Naive thymus-derived CD8-positive, alpha-beta T cell (primary cell): ENCODE data around the gene KCTD14. TPM values are rescaled to one million over a fixed set of nuclear protein-coding genes. Genes with fewer than 3 reads are reported as not detected.
"Not testable (repeated sequence)": the region's sequence is repeated elsewhere in the genome, so short reads cannot be mapped to it uniquely, and the experiment has no call there.

Experiments
- ATAC-seq, 2 donors: fragments of 150-1000 bp; cut with Tn5 transposase in 1 of 2; sonication (Bioruptor Pico), chemical (Tn5 transposase) in 1 of 2; 1 replicate in 1 of 2; 2 replicates in 1 of 2; pipeline ENCODE4 v1.10.0; 2021; ENCODE audit warnings: mild to moderate bottlenecking in 2 of 2, moderate library complexity in 2 of 2
- POLR2A ChIA-PET: fragments of 350-600 bp; sonication (Branson Sonifier 250); formaldehyde crosslinking; loops from one replicate; lab custom pipeline; 2021; ENCODE audit warnings: antibody characterized with exemption; lab: Charles Lee
- DNase-seq, 10 donors: peaks; one replicate each; pipeline versions ENCODE4 v3.0.0 to v3.0.0-alpha.2; 2020 to 2022
- H3K27ac Mint-ChIP-seq, 10 donors: one replicate each; pipeline ENCODE4 v1.8.0; 2020 to 2022; ENCODE audit warnings: mild to moderate bottlenecking in 10 of 10, mixed read lengths in 10 of 10, moderate library complexity in 4 of 10, inconsistent platforms in 1 of 10
- H3K27me3 Mint-ChIP-seq, 5 donors: one replicate each; pipeline ENCODE4 v1.8.0; 2021 to 2022; ENCODE audit warnings: mixed read lengths in 5 of 5
- H3K36me3 Mint-ChIP-seq, 3 donors: one replicate each; pipeline ENCODE4 v1.8.0; 2020 to 2022; ENCODE audit warnings: mixed read lengths in 3 of 3, mild to moderate bottlenecking in 2 of 3, inconsistent platforms in 1 of 3
- H3K4me1 Mint-ChIP-seq, 4 donors: one replicate each; pipeline ENCODE4 v1.8.0; 2021 to 2022; ENCODE audit warnings: mixed read lengths in 4 of 4
- H3K4me3 Mint-ChIP-seq, 10 donors: one replicate each; pipeline ENCODE4 v1.8.0; 2020 to 2022; ENCODE audit warnings: mild to moderate bottlenecking in 10 of 10, mixed read lengths in 10 of 10, moderate library complexity in 6 of 10, inconsistent platforms in 1 of 10
- H3K9me3 Mint-ChIP-seq, 9 donors: one replicate each; pipeline ENCODE4 v1.8.0; 2020 to 2022; ENCODE audit warnings: mixed read lengths in 9 of 9, mild to moderate bottlenecking in 3 of 9, inconsistent platforms in 1 of 9, moderate library complexity in 1 of 9
- polyA plus RNA-seq, 3 donors: library from polyadenylated mRNA; unstranded; fragments of 300-500 nt; fragmentation: Illumina TruSeq; gene quantifications; one replicate each; pipeline ENCODE4 v1.2.3, GENCODE V29; 2021
- total RNA-seq, 8 experiments: library from RNA in 2 of 8; stranded (reverse) in 2 of 8; gene quantifications; one replicate each; pipeline ENCODE4 v1.2.3 and lab custom pipeline; 2021 to 2026

Gene KCTD14
- total and polyA plus RNA-seq, 5 experiments from 2014 or later = 0.13 to 0.36 (median 0.33) TPM; not detected in 2

DNA sequence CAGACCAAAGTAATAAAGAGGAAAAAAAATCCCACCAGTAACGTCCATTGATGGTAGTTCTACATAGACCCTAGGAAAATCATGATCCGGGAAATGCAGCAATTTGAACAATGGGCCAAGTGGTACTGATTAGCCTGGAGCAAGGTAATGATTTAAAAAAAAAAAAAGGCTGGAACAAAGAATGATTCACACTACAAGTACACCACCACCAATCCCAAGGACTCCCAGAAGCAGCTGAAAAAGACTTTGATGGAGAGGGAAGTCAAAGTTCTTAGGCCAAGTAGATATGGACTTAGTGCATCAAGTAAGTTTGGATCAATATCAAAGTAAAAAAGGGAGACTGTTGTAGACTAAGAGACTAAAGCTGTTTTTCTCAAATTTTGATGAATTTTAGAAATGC, 11.8 kb downstream of the KCTD14 start:
- H3K9me3 Mint-ChIP-seq = no peaks in the 10 kb centered on the region
- no peak overlapping the region for H3K27ac Mint-ChIP-seq
- no peak for ATAC-seq
- POLR2A ChIA-PET = no interaction called here
- no peak for DNase-seq
- H3K4me1 Mint-ChIP-seq = no peaks in the 10 kb centered on the region
- H3K27me3 Mint-ChIP-seq = peaks cover 0 to 2% (median 0%) of the 10 kb centered on the region in 5 donors
- no peak overlapping the region for H3K4me3 Mint-ChIP-seq
- no peaks in the 10 kb centered on the region for H3K36me3 Mint-ChIP-seq

DNA sequence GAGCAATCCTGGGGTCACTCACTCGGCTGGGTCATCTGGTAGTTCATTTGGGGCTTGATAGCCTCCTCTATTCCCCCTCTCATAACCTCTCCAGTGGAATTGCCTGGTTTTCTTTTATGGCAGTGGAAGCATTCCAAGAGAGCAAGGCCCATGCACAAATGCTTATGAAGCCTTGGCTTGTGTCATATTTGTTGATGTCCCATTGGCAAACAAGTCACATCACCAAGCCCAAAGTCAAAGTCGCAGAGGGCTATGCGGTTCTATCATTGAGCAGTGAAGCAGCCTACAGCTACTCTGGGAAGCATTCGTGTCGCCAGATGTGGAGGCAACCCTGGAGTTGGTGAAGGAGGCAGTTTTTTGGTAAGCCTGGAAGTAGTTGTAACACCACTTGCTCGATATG, 12.3 kb downstream of the KCTD14 start:
- POLR2A ChIA-PET = no interaction called here
- H3K4me1 Mint-ChIP-seq = no peaks in the 10 kb centered on the region
- ATAC-seq (no peak), DNase-seq (no peak)
- H3K27me3 Mint-ChIP-seq = peaks cover 0 to 2% (median 0%) of the 10 kb centered on the region in 5 donors
- H3K4me3 Mint-ChIP-seq = no peak overlapping the region
- H3K9me3 Mint-ChIP-seq = no peaks in the 10 kb centered on the region
- no peak overlapping the region for H3K27ac Mint-ChIP-seq
- no peaks in the 10 kb centered on the region for H3K36me3 Mint-ChIP-seq

DNA sequence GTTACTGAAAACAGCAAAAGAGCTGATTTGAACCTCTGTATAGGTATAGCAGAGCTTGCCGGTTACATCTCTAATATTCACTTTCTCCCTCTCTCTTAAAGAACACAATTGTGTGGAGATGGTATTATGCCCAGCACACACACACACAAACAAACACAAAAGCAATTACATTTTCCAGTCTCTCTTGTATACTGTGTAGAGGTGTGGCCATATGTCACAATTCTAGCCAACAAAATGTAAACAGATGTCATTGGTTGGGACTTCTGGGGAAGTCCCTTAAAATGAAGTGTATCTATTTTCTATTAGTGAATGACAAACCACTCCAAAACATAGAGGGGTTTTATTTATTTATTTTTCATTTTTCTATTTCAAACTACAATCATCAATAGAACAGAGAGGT, 12.8 kb downstream of the KCTD14 start:
- DNase-seq (no peak), ATAC-seq (no peak)
- Mint-ChIP-seq H3K36me3 (no peaks in the 10 kb centered on the region), H3K4me3 (no peak overlapping the region), H3K27ac (no peak overlapping the region), H3K9me3 (no peaks in the 10 kb centered on the region), H3K4me1 (no peaks in the 10 kb centered on the region), H3K27me3 (peaks cover 0 to 2% (median 0%) of the 10 kb centered on the region in 5 donors)
- POLR2A ChIA-PET = no interaction called here

DNA sequence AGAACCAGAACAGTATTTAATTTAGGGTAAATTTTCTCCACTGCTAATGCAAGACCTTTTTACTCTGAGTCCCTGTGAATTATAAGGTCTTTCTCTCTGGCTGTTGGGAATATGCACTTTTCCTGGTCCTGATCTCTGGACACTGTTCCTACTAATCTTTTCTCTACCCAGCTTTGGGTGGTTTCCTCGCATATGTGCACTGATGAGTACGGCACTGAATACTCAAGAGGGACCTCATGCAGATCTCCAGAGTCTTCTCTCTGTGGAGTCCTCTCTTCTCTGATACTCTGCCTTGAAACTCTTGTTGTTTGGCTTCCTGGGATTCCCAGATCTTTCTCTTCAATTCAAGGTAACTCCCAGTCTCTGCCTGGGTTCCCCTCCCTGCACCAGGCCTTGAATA, 14.0 kb downstream of the KCTD14 start:
- H3K27ac Mint-ChIP-seq = peak overlapping the region in 1 of 10 donors; percentile 72

DNA sequence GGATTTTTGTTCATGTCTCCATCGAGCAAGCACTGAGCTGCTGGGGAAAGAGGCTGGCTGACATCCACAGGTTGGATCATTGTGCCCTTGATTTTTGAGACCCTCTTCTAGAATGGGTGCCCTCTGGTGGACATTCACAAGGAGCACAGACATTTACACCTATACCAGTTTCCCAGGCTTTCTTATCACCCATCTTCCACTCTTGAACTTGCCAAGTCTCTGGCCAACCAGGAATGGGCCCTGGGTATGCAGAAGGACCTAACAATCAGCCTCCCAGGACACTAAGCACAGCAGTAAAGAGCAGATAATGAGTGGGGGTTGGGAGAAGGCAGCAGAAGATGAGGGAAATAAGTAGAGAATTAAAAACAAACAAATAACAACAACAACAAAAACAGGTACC, 22.9 kb downstream of the KCTD14 start:
- ATAC-seq (peak; percentile 80 to 91), DNase-seq (peak in 9 of 10 donors; percentile 4 to 66 (median 36))
- peaks cover 4 to 21% (median 11%) of the 10 kb centered on the region in 4 donors for H3K4me1 Mint-ChIP-seq
- H3K4me3 Mint-ChIP-seq = peak overlapping the region in 1 of 10 donors; percentile 15
- no peaks in the 10 kb centered on the region for H3K9me3 Mint-ChIP-seq
- peak overlapping the region in 2 of 10 donors; percentile 15 to 60 for H3K27ac Mint-ChIP-seq
- H3K27me3 Mint-ChIP-seq = peaks cover 0 to 3% (median 0%) of the 10 kb centered on the region in 5 donors
- POLR2A ChIA-PET = no interaction called here
- H3K36me3 Mint-ChIP-seq = no peaks in the 10 kb centered on the region

More for the DNA sequence above, 14.0 kb downstream of the KCTD14 start:
- no peaks in the 10 kb centered on the region for H3K9me3 Mint-ChIP-seq
- POLR2A ChIA-PET = interaction anchor here (0.6 kb wide), 1 partner anchor 16 kb away, joined by 4 read pairs; no protein-coding TSS in a partner anchor
- ATAC-seq (no peak), DNase-seq (no peak)
- H3K4me1 Mint-ChIP-seq = no peaks in the 10 kb centered on the region
- H3K27me3 Mint-ChIP-seq = peaks cover 0 to 2% (median 0%) of the 10 kb centered on the region in 5 donors
- no peaks in the 10 kb centered on the region for H3K36me3 Mint-ChIP-seq
- no peak overlapping the region for H3K4me3 Mint-ChIP-seq

DNA sequence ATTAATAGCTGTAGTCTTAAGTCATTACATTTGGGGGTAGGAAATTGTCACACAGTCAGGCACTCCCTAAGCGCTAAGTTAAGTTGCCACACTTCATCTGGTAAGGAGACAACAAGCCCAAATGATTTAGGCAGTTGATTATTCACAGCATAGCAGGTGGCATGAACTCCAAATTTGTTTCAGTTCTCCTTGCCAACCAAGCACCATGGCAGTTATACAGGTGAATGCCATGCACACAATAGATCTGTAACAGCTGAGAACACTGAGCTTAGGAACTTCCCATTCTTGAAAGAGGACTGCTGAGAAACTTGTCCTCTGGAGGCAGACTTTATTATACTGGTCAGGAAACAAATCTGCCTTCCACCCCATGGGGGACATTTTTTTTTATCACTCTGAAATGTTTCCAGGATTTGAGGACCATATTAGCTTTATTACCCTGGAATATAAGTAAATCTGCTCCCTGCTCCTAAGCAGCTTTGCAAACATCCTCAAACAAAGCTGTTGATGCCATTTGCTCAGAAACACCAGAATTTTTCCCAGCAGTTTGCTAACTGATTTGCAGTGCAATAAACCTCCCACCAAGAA, 23.5 kb downstream of the KCTD14 start:
- no peaks in the 10 kb centered on the region for H3K9me3 Mint-ChIP-seq
- ATAC-seq (no peak), DNase-seq (no peak)
- H3K4me3 Mint-ChIP-seq = no peak overlapping the region
- POLR2A ChIA-PET = interaction anchor here (0.6 kb wide), 1 partner anchor 80 kb away, joined by 3 read pairs; no protein-coding TSS in a partner anchor
- peaks cover 4 to 27% (median 14%) of the 10 kb centered on the region in 4 donors for H3K4me1 Mint-ChIP-seq
- H3K27me3 Mint-ChIP-seq = peaks cover 0 to 3% (median 0%) of the 10 kb centered on the region in 5 donors
- no peak overlapping the region for H3K27ac Mint-ChIP-seq
- no peaks in the 10 kb centered on the region for H3K36me3 Mint-ChIP-seq

DNA sequence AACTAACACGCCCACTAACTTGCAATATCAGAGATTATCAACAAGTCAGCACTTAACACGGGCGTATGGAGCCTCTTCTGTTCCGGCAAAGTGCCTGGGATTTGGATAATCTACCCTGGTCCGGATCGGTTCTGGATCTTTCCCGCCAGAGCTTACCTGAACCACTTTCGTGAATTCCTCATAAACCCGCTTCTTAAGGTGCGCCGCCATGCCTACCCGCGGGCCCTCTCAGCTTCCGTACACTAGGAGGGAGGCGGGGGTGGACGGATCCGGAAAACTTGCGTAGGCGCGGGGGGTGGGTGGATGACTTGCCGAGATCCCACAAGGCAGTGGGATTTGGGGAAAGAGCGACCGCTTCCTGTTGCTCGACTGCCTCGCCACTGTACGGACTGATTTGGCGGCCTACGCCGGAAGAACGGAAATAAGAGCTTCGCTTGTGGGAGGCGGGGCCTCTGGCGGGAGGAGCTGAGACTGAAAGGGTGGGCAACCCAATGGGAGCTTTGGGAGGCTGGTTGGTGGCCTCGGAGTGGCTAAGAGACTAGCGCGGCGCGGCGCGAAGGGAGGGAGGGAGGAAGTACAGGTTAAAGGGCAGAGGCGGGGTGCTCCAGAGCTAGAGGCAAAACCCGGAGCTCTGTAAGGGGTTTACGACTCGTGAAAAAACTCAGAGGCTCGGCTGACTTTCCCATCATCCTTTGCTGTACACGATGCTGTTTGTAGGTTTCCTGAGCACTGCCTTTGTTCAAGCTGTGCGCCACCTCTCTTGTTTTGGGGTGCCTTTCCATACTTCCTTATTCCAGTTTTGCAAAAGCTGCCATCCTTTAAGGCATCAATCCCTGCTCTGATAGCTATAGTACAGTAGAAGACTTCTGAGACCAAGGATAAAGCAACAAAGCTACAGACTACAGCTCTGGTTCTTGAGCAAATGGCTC, 28.4 kb downstream of the KCTD14 start, which contains the start of gene INTS4:
Gene INTS4, minus strand, starts transcription at position 235 of the 929 bp plus-strand sequence. Its CDS starts 25 bp downstream, at position 210.
- H3K9me3 Mint-ChIP-seq = no peaks in the 10 kb centered on the region
- ATAC-seq (peak; percentile 96), DNase-seq (peak; percentile 89 to 99 (median 97))
- peaks cover 8 to 45% (median 32%) of the 10 kb centered on the region in 4 donors for H3K4me1 Mint-ChIP-seq
- H3K27me3 Mint-ChIP-seq = no peaks in the 10 kb centered on the region
- POLR2A ChIA-PET = interaction anchor here (0.6 to 2.7 kb wide), 14 partner anchors 9 to 583 kb away, joined by 3 to 35 read pairs (median 3); partner anchors contain the start of genes ALG8, AQP11, CLNS1A and NDUFC2
- H3K4me3 Mint-ChIP-seq = peak within 1 kb of the TSS; percentile 90 to 97 (median 94)
- peaks cover 0 to 23% (median 0%) of the 10 kb centered on the region in 3 donors for H3K36me3 Mint-ChIP-seq
- H3K27ac Mint-ChIP-seq = peak within 1 kb of the TSS; percentile 92 to 99 (median 98)

DNA sequence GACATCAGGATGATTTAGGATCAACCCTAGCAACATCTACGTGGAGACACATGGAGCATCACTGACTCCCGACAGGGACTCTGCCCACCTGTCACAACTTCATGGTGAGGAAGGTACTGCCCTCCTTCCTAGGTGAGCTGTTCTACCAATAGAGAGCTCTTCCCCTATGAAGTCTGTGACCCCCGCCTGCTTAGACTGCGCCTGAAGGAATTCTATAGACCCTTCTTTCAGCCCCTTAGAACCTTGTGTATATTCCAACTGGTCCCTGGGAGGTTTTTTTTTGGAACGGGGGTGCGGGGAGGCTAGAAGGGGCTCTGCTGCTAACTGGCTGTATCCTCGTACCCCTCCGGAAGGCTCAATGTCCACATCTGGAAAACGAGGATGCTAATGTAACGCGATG, 29.2 kb downstream of the KCTD14 start:
- Mint-ChIP-seq H3K36me3 (peaks cover 0 to 30% (median 0%) of the 10 kb centered on the region in 3 donors), H3K27me3 (no peaks in the 10 kb centered on the region), H3K27ac (peak overlapping the region; percentile 92 to 99 (median 98)), H3K4me1 (peaks cover 8 to 37% (median 32%) of the 10 kb centered on the region in 4 donors), H3K9me3 (no peaks in the 10 kb centered on the region), H3K4me3 (peak overlapping the region; percentile 90 to 97 (median 94))
- ATAC-seq = no peak
- peak in 3 of 10 donors; percentile 1 to 6 (median 1) for DNase-seq
- POLR2A ChIA-PET = interaction anchor here (1.1 to 2.7 kb wide), 8 partner anchors 10 to 404 kb away, joined by 3 to 35 read pairs (median 6); partner anchors contain the start of genes ALG8, AQP11, CLNS1A and NDUFC2

DNA sequence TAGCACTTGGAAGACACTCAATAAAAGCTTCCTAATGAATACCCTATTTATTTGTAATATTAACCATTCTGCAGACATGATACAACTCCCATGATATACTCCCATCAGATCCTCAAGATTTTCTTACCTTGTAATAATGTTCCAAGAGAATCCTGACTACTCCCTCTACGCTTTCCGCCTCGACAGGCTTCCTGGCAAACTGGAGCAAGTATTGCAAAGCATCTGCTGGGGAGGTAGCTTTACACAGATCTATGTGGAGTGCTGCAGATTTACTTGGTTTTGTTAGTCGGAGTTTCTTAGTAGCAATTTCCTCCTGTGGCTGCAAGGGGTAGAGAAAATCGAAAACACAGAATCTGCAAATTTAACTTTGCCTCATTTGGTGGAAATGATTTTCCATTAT, 32.1 kb downstream of the KCTD14 start:
- no peak for ATAC-seq
- Mint-ChIP-seq H3K4me3 (no peak overlapping the region), H3K27me3 (no peaks in the 10 kb centered on the region)

DNA sequence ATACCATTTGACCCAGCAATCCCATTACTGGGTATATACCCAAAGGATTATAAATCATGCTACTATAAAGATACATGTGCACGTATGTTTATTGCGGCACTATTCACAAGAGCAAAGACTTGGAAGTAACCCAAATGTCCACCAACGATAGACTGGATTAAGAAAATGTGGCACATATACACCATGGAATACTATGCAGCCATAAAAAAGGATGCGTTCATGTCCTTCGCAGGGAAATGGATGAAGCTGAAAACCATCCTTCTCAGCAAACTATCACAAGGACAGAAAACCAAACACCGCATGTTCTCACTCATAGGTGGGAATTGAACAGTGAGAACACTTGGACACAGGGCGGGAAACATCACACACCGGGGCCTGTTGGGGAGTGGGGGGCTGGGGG, 36.6 kb downstream of the KCTD14 start:
- not testable (repeated sequence) for ATAC-seq, H3K9me3 Mint-ChIP-seq, H3K4me3 Mint-ChIP-seq, H3K27ac Mint-ChIP-seq, H3K27me3 Mint-ChIP-seq, DNase-seq
- Mint-ChIP-seq H3K36me3 (peaks cover 7 to 89% (median 37%) of the 10 kb centered on the region in 3 donors), H3K4me1 (peaks cover 9 to 44% (median 22%) of the 10 kb centered on the region in 4 donors)
- POLR2A ChIA-PET = interaction anchor here (0.7 kb wide), 1 partner anchor 8 kb away, joined by 3 read pairs; no protein-coding TSS in a partner anchor

More for the DNA sequence above, 32.1 kb downstream of the KCTD14 start:
- Mint-ChIP-seq H3K36me3 (peaks cover 7 to 59% (median 11%) of the 10 kb centered on the region in 3 donors), H3K9me3 (no peaks in the 10 kb centered on the region), H3K27ac (no peak overlapping the region), H3K4me1 (peaks cover 10 to 44% (median 41%) of the 10 kb centered on the region in 4 donors)
- POLR2A ChIA-PET = no interaction called here
- no peak for DNase-seq

DNA sequence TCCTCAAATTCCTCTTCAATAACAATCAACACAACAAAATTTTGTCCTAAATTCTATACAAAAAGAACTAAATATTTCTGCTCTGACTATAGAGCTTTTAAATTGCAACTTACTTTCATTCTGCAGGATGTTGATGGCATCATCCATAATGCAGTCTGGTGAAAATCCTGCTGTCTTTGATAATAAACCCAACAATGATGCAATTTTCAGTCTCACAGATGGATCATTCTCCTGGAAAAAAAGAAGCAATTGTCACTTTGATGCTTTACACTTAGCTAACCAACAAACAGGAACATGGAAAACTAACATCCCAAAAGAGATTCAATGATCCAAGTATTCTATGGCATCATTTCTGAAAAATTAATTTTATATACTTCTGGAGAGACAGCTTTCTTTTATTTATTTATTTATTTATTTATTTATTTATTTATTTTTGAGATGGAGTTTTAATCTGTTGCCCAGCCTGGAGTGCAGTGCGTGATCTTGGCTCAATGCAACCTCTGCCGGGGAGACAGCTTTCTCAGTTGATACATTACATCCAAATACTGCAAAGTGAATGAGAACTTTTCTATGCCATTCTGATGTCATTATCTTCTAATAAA, 41.6 kb downstream of the KCTD14 start:
- peaks cover 0 to 83% (median 42%) of the 10 kb centered on the region in 3 donors for H3K36me3 Mint-ChIP-seq
- H3K9me3 Mint-ChIP-seq = no peaks in the 10 kb centered on the region

DNA sequence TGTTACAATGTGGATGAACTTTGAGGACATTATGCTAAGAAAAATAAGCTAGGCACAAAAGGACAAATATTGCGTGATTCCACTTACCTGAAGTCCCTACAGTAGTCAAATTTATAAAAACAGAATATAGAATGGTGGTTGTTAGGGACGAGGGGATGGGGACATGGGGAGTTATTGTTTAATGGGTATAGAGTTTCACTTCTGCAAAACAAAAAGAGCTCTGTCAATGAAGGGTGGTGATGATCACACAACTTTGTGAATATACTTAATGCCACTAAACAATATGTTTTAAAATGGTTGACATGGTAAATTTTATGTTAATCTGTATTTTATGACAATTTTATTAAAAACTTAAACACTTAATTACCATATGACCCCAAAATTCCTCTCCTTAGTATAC, 54.7 kb downstream of the KCTD14 start:
- H3K4me3 Mint-ChIP-seq = no peak overlapping the region
- POLR2A ChIA-PET = no interaction called here

More for the DNA sequence above, 41.6 kb downstream of the KCTD14 start:
- ATAC-seq (no peak), DNase-seq (no peak)
- H3K27ac Mint-ChIP-seq = no peak overlapping the region
- POLR2A ChIA-PET = interaction anchor here (0.8 kb wide), 1 partner anchor 12 kb away, joined by 3 read pairs; the partner anchor contains the start of gene INTS4
- H3K27me3 Mint-ChIP-seq = no peaks in the 10 kb centered on the region
- no peak overlapping the region for H3K4me3 Mint-ChIP-seq
- peaks cover 9 to 36% (median 14%) of the 10 kb centered on the region in 4 donors for H3K4me1 Mint-ChIP-seq

More for the DNA sequence above, 54.7 kb downstream of the KCTD14 start:
- H3K4me1 Mint-ChIP-seq = peaks cover 0 to 5% (median 2%) of the 10 kb centered on the region in 4 donors
- H3K9me3 Mint-ChIP-seq = no peaks in the 10 kb centered on the region
- H3K36me3 Mint-ChIP-seq = peaks cover 0 to 58% (median 16%) of the 10 kb centered on the region in 3 donors
- H3K27ac Mint-ChIP-seq = no peak overlapping the region
- ATAC-seq (no peak), DNase-seq (no peak)
- no peaks in the 10 kb centered on the region for H3K27me3 Mint-ChIP-seq
